Activated gamma-delta T cell treated with Interleukin-2 at 50 U/mL for 16 hours (primary cell): ENCODE results near the gene NAA15.
"Not testable (repeated sequence)": the region's sequence is repeated elsewhere in the genome, so short reads cannot be mapped to it uniquely, and the experiment has no call there.

Source experiments
- DNase-seq: peaks from one replicate; pipeline ENCODE4 v3.0.0-alpha.2; 2020

The NAA15 gene

DNA sequence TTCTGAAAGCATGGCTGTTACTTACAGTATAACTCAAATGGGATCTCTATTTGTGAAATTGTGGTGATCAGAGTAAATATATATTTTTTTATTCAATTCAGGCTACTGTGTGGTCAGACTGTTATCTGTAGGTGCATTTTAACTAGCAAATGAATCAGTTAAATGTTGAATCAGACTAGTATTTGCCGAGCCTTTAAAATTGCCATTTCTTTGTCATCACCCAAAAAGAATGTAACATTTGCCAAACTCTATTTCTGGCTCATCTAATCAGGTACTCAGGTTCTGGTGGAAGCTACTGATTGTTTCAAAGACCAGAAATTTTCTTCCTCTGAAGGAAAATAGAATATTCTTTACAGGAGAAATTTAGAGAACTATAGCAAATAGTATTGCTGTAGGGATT is 1.8 kb upstream of the NAA15 start:
- no peak for DNase-seq

DNA sequence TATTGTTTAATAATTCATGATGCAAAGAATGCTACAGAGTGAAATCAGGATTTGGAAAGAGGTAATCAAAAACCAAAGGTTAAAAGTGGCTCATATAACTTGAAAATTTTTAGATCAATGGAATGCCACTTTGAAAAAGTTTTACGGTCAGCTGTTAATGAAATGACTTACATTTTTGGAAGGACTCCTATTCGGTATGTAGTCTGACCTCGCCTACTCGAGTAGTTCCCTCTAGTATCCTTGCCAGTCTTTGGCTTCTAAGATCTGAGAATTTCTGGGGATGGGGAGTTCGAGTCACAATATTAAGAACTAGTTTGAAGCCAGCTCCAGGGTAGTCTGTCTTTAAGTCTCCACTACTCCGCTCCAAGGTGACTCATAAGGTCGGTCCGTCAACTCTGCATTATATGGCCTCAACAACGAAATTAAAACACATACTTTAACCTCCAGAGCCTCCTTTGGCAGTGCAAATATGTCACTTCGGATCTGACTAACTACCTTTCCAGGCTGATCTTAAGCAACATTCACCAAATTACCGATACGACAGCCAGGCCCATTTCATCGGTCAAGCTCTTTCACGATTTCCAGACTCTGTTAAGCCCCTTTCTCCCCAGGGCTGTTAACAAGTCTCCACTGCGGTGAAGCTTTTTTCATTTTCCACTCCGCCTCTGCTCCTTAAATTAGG is 733 bp upstream of the NAA15 start:
- peak; percentile 5 for DNase-seq

DNA sequence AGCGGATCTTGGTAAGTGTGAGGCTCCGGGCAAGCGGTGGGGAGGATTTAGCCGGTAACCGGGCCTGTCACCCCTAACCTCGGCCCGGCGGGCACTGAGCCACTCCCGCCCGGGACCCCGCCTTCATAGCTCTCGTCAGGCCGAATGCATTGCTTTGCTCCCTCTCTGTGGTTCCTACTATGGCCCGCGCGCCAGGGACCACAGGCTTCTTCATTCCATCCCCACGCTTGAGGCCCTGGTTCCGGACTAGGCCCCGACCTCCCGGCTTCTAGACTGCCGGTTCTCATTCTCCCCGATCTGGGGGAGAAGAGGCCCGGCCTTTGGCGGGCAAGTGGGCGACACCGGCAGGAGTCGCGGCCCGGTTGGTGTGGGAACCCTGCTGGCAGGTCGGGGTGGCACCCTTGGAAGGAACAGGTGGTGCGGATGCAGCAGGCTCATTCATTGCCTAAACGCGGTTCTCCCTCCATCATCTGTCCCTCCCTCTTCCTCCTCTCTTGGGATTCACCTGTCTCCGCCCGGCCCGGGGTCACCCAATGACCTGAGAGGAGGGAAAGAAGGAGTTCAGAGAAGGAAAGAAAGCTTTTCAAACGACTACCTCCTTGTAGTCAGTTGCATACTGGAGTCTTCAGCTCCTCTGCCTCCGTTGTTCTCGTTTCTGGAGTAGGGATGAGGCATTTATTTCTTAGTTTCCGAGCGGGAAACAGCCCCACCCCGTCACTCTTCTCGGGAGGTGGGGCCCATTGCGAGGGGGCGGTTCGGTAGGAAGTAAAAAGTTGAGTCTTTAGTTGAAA is 711 bp downstream of the NAA15 start, which contains the start of gene NDUFC1:
Gene NDUFC1 (minus strand): TSS at position 657 of the 791 bp plus-strand sequence. CDS start 6,679 bp downstream, outside the sequence.
- DNase-seq: peak; percentile 57

DNA sequence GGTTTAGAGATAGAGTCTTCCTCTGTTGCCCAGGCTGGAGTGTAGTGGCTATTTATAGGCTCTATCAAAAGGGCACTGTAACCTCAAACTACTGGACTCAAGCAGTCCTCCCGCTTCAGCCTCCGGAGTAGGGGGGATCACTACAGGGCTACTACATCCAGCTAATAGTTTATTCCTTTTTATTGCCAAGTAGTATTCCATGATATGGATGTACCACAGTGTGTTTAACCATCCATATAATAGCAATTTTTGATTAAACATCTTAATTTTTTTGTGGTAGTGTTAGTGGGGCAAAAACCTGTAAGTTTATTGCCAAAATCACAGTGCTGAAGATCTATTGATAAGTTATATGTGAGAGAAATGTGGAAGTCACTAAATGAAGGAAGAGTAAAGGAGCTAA is 3.6 kb downstream of the NAA15 start:
- no peak for DNase-seq

DNA sequence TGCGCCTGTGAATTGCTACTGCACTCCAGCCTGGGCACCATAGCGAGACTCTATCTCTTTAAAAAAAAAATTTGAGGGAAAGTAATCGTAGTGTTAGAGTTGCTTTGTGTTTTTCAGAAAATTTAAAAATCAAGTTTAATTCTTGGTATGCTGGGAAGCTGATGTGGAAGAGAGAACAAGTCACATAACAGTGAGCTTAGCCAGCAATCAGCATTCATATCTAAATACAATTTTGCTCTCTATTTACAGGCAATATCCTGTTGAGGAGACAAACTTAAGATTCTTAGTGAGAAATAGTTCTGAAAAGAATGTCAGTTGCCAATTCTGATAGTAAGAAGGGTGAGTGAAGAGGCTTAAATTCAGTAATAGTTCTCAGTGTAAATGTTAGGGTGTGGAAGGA is 10.6 kb downstream of the NAA15 start:
- DNase-seq: no peak

DNA sequence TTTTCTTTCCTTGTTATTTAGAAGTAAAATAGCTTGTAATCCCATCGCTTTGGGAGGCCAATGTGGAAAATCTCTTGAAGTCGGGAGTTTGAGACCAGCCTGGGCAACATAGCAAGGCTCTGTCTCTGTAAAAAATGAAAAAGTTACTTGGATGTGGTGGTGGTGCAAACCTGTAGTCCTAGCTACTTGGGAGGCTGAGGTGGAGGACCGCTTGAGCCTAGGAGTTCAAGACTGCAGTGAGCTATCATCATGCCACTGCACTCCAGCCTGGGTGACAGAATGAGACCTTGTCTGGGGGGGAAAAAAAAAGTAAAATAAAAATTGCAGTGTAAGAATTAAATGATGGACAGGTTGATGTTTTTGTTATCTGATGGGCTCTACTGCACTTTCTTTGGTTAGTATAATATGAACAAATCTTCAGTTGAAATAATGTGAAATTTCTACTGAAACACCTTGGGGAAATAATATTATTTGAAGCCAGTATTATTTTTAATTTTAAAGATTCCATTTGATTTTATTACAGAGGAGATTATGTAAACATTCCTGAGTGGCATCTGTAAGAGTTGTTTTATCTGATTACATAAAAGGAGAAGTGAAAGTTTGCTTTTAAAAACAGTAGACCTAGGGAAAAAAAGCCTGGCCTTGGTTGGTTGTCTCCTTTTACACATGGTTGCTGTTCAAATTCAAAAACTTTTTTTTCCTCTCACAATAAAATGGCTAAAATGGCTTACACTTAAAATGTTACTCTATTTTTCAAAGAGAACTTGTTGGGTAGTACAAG is 11.4 kb downstream of the NAA15 start:
- DNase-seq: no peak

DNA sequence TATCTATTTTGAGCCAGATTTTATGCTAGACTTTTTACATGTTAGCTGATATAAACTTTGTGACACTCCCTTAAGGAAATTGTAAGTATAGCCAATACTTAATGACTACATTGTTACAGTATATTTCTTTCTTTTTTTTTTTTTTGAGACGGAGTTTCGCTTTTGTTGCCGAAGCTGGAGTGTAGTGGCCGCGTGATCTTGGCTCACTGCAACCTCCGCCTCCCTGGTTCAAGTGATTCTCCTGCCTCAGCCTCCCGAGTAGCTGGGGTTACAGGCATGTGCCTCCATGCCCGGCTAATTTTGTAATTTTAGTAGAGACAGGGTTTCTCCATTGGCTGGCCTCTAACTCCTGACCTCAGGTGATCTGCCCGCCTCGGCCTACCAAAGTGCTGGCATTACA is 12.1 kb downstream of the NAA15 start:
- DNase-seq: not testable (repeated sequence)

DNA sequence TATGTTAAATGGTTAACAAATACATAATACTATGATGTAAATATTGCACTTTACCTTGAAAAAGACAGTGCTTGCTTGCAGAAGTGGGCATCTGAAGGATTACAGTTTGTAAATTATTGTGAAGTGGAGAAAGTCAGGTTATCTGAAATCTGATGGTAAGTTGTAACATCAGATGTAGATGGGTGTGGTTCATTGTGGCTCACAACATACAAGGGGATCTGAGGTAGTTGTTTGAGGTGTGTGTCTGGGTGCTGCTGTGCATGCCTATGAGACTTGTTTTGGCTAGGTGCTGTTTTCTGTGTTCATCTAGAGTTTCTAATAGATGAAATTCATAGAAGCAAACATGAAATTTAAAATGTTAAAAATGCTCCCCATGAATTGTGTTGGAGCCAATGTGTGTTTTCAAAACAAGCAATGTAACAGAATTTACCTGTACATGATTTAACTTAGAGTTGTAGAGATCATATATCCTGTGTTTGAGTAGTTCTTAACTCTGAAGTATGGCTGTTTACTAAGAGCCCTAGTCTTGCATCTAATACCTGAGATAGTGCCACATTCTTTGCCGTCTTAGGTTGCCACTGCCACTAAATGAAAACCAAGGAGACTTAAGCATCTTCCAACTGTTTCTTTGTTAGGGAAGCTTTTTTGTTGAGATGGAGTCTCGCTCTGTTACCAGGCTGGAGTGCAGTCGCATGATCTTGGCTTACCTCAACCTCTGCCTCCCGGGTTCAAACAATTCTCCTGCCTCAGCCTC is 12.9 kb downstream of the NAA15 start:
- no peak for DNase-seq

DNA sequence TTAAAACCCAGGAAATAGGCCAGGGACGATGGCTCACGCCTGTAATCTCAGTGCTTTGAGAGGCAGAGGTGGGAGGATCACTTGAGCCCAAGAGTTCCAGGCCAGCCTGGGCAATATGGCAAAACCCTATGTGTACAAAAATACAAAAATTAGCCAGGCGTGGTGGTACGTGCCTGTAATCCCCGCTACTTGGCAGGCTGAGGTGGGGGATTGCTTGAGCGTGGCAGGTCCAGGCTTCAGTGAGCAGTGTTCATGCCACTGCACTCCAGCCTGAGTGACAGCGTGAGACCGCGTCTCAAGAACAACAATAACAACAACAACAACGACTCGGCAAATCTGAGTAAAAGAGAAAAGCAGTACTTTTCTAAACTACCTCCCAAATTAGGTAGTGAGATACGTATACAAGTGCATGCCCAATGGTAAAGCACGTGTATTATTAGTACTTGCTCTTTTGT is 13.9 kb downstream of the NAA15 start:
- DNase-seq: no peak

DNA sequence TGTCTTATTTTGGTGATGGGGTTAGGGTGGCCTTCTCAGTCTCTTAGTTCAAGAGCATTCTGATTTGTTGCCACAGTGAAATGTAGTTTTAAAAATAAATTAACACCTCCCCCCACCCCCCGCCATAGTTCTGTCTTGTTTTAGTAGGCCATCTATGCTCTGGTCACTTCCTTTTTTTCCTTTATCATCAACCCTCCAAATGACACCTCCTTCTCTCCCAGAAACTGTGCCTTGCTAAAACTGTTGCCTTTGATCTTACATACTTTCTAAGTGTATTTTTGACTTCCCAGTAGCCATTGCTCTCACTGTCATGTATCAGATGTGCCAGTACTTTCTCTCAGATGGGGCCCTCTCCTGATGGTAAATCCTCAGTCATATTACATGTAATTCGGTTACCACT is 15.4 kb downstream of the NAA15 start:
- DNase-seq: no peak

DNA sequence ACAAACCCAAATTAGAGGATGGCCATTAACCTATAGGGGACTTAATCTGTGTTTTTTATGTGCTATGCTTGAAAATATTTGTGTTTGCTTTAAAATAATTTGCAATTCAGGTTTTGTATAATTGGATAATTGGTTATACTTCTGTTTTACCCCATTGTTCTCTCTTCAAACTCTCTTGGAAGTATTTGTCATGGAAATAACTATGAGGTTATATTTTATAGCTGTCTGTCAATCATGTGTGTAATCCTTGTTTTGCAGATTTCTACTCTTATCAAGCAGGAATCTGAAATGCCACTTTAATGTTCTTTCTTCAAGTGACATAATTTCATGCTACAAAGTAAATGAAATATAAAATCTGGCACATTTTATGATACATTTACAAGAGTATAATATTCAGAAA is 16.3 kb downstream of the NAA15 start:
- no peak for DNase-seq

DNA sequence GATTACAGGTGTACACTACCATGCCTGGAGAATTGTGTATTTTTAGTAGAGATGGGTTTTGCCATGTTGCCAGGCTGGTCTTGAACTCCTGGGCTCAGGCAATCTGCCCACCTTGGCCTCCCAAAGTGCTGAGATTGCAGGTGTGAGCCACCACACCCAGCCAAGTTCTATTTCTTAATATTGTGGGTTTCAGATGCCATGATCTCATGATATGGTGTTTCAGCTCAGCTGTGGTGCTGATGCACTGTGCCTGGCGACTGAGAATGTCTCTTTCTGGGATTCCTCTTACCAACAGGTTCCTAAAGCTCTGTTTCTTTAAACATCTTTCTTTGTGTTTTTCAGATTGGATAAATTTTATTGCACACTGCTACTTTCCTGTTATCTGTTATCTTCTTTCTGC is 18.3 kb downstream of the NAA15 start:
- DNase-seq: no peak

DNA sequence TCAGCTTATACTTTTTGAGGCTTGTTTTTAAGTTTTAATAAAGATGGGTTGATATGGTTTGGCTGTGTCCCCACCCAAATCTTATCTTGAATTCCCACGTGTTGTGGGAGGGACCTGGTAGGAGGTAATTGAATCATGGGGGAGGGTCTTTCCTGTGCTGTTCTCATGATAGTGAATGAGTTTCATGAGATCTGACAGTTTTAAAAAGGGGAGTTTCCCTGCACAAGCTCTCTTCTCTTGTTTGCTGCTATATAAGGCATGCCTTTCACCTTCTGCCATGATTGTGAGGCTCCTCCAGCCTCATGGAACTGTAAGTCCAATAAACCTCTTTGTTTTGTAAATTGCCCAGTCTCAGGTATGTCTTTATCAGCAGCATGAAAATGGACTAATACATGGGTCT is 20.8 kb downstream of the NAA15 start:
- not testable (repeated sequence) for DNase-seq

DNA sequence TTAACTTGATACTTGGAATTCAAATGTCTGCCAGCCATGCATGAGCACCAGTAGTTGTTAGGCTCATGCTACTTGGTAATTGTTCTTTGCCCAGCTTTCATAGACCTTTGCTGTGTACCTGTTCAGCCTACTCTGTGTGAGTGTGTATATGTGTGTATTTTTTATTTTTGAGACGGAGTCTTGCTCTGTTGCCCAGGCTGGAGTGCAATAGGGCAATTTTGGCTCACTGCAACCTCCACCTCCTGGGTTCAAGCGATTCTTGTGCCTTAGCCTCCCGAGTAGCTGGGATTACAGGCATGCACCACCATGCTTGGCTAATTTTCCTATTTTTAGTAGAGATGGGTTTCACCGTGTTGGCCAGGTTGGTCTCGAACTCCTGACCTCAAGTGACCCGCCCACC is 21.2 kb downstream of the NAA15 start:
- not testable (repeated sequence) for DNase-seq

DNA sequence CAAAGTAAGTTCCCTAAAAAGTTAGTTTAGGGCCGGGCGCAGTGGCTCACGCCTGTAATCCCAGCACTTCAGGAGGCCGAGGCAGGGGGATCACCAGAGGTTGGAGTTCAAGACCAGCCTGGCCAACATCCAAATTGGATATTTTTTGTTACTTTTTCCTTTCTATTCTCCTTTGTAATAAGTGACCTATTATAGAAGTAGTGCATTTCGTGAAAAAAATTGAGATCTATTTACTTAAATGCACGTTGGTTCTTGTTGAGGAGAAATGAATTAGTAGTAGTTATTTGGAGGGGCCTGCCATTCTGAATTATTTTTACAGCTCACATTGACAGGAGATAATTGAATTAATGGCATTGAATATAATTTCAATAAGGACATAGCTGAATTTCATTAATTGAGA is 23.3 kb downstream of the NAA15 start:
- no peak for DNase-seq

DNA sequence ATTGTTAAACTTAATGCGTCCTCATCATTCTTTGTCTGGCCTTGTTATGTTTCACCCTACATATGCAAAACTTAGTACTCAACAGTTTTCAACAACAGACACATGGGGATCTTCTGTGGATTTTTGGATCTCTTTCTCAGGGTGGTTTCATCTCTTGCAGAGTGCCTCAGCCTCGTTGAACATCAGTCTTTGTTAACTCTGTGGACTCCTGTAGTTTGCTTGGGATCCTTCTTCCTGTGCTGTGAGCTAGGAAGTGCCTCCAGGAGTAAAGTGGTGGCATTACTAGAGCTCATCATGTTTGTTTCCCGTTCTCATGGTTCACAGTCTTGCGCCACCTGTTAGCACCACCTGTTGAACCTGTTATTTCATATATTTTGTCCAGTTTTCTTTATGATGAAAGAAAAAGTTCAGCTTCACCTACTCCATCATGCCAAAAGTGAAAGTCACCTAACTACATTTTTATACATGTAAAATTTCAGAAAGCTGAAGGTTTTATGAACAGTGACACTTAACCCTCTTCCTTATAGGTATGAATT is 28.4 kb downstream of the NAA15 start:
- no peak for DNase-seq

DNA sequence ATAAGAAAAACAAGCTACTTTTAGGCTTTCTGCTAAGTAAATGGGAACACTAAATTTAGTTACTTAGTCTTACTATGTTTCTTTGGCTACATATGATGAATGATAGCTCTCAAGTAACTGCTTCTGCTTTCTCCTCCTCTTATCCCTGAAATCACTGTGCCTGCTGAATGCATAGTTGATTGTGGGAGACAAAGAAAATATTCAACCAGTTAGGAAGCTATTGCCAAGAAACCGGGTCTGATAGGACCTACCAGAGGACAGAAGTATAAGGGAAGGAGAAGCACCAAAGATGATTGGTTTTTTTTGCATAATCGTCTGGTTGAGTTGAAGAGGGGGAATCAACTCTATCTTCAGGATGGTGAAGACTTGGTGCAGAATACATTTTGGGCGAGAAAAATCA is 29.0 kb downstream of the NAA15 start:
- no peak for DNase-seq

DNA sequence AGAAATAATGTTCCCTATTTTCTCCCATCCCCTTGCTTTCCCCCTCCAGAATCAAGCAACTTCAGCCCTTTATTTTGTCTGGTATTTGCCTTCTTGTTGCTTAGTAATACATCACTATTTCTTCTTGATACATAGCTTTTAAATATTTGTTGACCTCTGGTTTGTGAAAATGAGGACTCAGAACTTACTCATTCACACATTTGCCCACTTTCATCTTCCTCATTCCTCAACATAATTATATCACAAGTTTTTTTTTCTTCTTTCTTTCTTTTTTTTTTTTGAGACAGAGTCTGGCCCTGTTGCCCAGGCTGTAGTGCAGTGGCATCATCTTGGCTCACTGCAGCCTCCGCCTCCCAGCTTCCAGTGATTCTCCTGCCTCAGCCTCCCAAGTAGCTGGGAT is 29.9 kb downstream of the NAA15 start:
- DNase-seq: no peak

DNA sequence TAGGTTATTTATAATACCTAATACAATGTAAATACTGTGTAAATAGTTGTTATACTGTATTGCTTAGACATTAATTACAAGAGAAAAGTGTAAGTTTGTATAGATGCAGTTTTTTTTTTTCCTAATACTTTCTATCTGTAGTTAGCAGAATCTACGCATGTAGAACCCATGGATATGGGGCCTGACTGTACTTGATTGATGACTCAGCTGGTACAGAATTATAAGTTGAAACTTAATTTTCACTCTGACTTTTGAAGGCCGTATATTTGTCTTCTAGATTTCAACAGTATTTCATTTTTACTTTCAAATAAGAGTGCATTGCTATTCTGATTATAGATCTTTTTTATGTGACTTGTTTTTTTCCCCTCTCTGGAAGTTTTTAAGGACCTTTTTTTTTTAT is 31.7 kb downstream of the NAA15 start:
- no peak for DNase-seq

DNA sequence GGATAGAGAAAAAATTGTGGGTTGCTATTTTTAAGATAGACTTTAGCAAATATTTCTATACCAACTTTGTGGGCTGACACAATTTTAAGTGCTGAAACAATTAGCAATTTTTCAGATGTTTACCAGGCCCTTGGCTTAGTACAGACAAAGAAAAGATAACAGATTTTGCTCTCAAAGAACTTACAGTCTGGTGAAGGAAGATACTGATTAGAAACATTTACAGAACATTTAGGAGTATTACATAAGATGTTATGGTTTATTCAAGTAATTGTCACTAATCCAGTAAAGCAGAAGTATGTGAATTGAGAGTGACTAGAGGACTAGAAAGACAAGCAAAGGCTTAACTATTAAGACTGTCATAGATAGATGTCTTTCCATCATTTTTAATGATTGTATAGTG is 36.3 kb downstream of the NAA15 start:
- DNase-seq: no peak

DNA sequence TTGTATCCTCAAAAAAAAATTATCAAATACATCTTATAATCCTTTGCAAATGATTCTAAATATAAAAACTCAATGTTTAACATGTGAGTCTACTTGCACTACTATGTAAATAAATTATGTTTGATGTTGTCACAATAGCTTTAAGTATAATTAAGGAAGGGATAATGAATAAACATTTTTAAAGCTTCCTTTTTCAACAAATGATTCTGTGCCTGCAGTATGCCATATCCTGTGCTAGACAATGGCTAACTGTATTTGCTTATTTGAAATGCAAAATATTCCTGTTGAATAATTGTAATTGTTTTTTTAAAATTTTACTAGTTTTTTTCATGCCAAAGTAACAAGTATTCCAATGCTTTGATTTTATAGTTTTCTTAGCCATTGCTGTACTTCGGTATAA is 60.0 kb downstream of the NAA15 start:
- DNase-seq: no peak

DNA sequence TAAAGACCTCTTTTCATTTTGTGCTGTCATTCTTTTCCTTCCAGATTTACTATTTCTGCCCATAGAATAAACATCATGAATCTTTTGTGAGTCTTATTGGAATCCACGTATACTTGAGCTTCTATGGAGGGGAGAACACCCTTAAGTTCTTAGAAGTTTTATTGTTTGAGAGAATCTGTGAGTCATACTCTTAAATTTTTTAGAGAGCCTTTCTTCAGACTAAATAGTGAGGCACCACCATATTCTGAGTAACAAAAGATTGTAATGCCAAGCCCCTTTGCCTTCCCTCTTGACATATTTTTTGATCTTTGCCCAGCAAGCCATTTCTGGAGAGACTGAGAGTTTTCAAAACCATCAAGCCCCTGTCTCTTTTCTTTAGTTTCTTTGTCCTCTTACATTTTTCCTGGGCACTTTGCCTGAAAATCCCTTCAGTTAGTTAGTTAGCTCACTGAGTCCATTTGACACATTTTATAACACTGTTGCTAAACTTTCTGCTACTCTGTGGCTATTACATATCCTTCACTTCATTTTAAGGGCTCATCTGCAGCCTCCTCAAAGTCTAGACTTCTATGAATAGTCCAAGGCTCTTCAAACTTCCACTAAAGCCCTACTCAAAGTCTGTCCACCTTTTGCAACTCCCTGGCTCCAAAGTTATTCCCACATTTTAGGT is 66.3 kb downstream of the NAA15 start:
- no peak for DNase-seq
